CD4-positive, CD25-positive, alpha-beta regulatory T cell (primary cell): ENCODE data around the gene WIF1. TPM values are rescaled to one million over a fixed set of nuclear protein-coding genes. Genes with fewer than 3 reads are reported as not detected.

ENCODE experiments used
- ATAC-seq, 2 donors: fragments of 150-1000 bp; cut with Tn5 transposase; one replicate each; pipeline ENCODE4 v1.10.0; 2021; ENCODE audit warnings: low read depth in 2 of 2, moderate number of reproducible peaks in 2 of 2, moderate library complexity in 1 of 2
- DNase-seq, 3 donors: peaks; one replicate each; pipeline versions ENCODE4 v3.0.0 to v3.0.0-alpha.2; 2012 to 2022; ENCODE audit warnings: mixed read lengths in 1 of 3
- H3K27ac ChIP-seq: one replicate; pipeline ENCODE4 v1.7.0; 2013; ENCODE audit warnings: mild to moderate bottlenecking, low read length; ENCODE audit not compliant: insufficient read depth, poor library complexity, severe bottlenecking
- H3K27me3 ChIP-seq: one replicate; pipeline ENCODE4 v1.7.0; 2013; ENCODE audit warnings: low read length; ENCODE audit not compliant: control insufficient read depth, insufficient read depth
- H3K36me3 ChIP-seq: one replicate; pipeline ENCODE4 v1.7.0; 2013; ENCODE audit warnings: mild to moderate bottlenecking, low read length, moderate library complexity; ENCODE audit not compliant: control insufficient read depth, insufficient read depth
- H3K4me1 ChIP-seq: 2 replicates; pipeline ENCODE4 v1.7.0; 2013; ENCODE audit warnings: mild to moderate bottlenecking, low read length; ENCODE audit not compliant: insufficient read depth, control insufficient read depth, poor library complexity, severe bottlenecking
- H3K4me3 ChIP-seq: one replicate; pipeline ENCODE4 v1.7.0; 2013; ENCODE audit warnings: low read depth, mild to moderate bottlenecking, low read length, moderate library complexity
- H3K9me3 ChIP-seq, 2 experiments: 1 replicate in 1 of 2; 2 replicates in 1 of 2; pipeline ENCODE4 v1.7.0; 2013; ENCODE audit warnings: low read length in 2 of 2, mild to moderate bottlenecking in 1 of 2, moderate library complexity in 1 of 2; ENCODE audit not compliant: control insufficient read depth in 2 of 2
- H3K27ac Mint-ChIP-seq, 3 donors: one replicate each; pipeline ENCODE4 v1.8.0; 2020 to 2022; ENCODE audit warnings: mild to moderate bottlenecking in 3 of 3, mixed read lengths in 3 of 3, moderate library complexity in 2 of 3
- H3K27me3 Mint-ChIP-seq: one replicate; pipeline ENCODE4 v1.8.0; 2022; ENCODE audit warnings: mild to moderate bottlenecking, mixed read lengths
- H3K36me3 Mint-ChIP-seq: one replicate; pipeline ENCODE4 v1.8.0; 2020; ENCODE audit warnings: mixed read lengths
- H3K4me1 Mint-ChIP-seq, 4 donors: one replicate each; pipeline ENCODE4 v1.8.0; 2020 to 2022; ENCODE audit warnings: mixed read lengths in 4 of 4, mild to moderate bottlenecking in 1 of 4
- H3K4me3 Mint-ChIP-seq, 4 donors: one replicate each; pipeline ENCODE4 v1.8.0; 2020 to 2022; ENCODE audit warnings: mild to moderate bottlenecking in 4 of 4, mixed read lengths in 4 of 4, moderate library complexity in 3 of 4
- H3K9me3 Mint-ChIP-seq, 7 donors: one replicate each; pipeline ENCODE4 v1.8.0; 2020 to 2022; ENCODE audit warnings: mixed read lengths in 7 of 7, mild to moderate bottlenecking in 3 of 7, moderate library complexity in 2 of 7
- polyA plus RNA-seq, 4 donors: library from polyadenylated mRNA; unstranded; fragments of 300-500 nt; fragmentation: Illumina TruSeq; gene quantifications; one replicate each; pipeline ENCODE4 v1.2.3, GENCODE V29; 2021
- total RNA-seq: library from RNA; stranded (reverse); gene quantifications from one replicate; pipeline ENCODE4 v1.2.3, GENCODE V29; 2022

Gene WIF1
- total RNA-seq (not detected), polyA plus RNA-seq (not detected)

DNA sequence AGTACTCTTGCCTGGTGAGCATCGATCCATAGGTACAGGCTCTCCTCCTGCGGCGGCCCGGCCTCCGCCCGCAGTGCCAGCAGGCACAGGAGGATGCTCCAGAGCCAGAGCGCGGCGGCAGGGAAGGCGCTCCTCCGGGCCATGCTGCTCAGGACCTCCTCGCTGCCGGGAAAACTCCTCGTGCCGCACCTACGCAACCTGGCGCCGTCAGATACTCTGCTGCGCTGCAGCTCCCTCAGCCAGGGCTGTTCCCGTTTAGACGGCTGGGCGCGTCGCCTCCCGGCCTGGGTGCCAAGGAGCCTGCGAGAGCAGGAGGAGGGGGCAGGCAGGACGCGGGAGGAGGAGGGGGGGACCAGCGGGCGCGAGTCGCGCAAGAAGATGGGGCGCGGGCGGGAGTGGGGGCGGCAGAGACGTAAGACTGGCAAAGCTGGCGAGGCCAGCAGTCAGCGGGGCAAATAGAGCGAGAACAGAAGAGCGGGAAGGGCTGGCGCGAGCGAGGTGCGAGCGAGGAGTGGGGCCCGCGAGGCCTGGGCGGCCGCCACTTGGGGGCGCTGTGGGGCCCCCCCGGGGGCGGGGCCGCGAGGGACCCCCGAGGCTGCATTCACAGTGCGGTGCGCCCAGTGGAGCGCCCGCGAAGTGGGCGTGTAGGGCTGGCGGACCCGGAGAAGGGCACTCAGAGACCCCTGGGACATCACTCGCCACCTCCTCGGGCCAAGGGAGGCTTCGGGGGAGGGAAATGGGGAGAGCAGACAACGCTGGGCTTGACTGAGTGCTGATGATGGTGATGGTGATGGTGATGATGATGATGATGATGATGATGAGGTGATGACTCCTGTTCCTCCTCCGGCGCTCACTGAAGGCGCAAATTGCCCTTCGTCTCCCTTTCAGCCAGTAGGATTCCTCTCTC is at the start of gene WIF1:
WIF1 (minus strand) TSS at position 257 of the 907 bp plus-strand sequence; CDS start at position 143, 114 bp downstream.
- no peaks in the 10 kb centered on the region for H3K9me3 ChIP-seq
- peaks cover 11% of the 10 kb centered on the region for H3K4me1 ChIP-seq
- peak in 1 of 3 donors; percentile 28 for DNase-seq
- H3K36me3 Mint-ChIP-seq = no peaks in the 10 kb centered on the region
- peak within 1 kb of the TSS in 2 of 4 donors; percentile 48 to 71 for H3K4me3 Mint-ChIP-seq
- H3K36me3 ChIP-seq = no peaks in the 10 kb centered on the region
- H3K27ac ChIP-seq = no peak within 1 kb of the TSS
- H3K27ac Mint-ChIP-seq = peak within 1 kb of the TSS in 1 of 3 donors; percentile 90
- H3K4me1 Mint-ChIP-seq = peaks cover 0 to 14% (median 8%) of the 10 kb centered on the region in 4 donors
- H3K27me3 ChIP-seq = peaks cover 53% of the 10 kb centered on the region
- H3K4me3 ChIP-seq = no peak within 1 kb of the TSS
- peaks cover 63% of the 10 kb centered on the region for H3K27me3 Mint-ChIP-seq
- peaks cover 0 to 1% (median 0%) of the 10 kb centered on the region in 7 donors for H3K9me3 Mint-ChIP-seq
- ATAC-seq = peak; percentile 46 to 59

DNA sequence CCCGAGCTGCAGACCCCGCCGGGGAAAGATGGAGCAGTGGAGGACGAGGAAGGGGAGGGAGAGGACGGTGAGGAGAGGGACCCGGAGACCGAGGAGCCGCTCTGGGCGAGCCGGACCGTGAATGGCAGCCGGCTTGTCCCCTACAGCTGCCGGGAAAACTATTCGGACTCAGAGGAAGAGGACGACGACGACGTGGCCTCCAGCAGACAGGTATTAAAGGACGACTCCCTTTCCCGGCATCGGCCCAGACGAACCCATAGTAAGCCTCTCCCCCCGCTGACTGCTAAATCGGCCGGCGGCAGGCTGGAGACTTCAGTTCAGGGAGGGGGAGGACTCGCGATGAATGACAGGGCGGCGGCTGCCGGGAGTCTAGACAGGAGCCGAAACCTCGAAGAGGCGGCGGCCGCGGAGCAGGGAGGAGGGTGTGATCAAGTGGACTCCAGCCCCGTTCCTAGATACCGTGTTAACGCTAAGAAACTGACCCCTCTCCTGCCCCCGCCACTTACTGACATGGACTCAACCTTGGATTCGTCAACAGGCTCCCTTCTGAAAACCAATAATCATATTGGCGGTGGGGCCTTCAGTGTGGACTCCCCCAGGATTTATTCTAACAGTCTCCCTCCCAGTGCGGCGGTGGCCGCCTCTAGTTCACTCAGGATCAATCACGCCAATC is 49.2 kb upstream of the WIF1 start:
- H3K4me3 Mint-ChIP-seq = peak overlapping the region; percentile 92 to 100 (median 94)
- Histone ChIP-seq H3K36me3 (peaks cover 3% of the 10 kb centered on the region), H3K27ac (peak overlapping the region; percentile 93), H3K4me3 (peak overlapping the region; percentile 97), H3K4me1 (peaks cover 66% of the 10 kb centered on the region), H3K27me3 (peaks cover 2% of the 10 kb centered on the region), H3K9me3 (no peaks in the 10 kb centered on the region)
- peaks cover 20 to 47% (median 30%) of the 10 kb centered on the region in 4 donors for H3K4me1 Mint-ChIP-seq
- ATAC-seq (peak; percentile 7 to 9), DNase-seq (peak; percentile 53 to 78 (median 63))
- H3K9me3 Mint-ChIP-seq = peaks cover 0 to 2% (median 0%) of the 10 kb centered on the region in 7 donors
- H3K27ac Mint-ChIP-seq = peak overlapping the region; percentile 90 to 99 (median 93)
- peaks cover 8% of the 10 kb centered on the region for H3K27me3 Mint-ChIP-seq
- peaks cover 8% of the 10 kb centered on the region for H3K36me3 Mint-ChIP-seq

- Mint-ChIP-seq H3K27me3 (peaks cover 8% of the 10 kb centered on the region), H3K4me1 (peaks cover 20 to 47% (median 30%) of the 10 kb centered on the region in 4 donors), H3K4me3 (peak within 1 kb of the TSS; percentile 92 to 100 (median 98)), H3K36me3 (peaks cover 8% of the 10 kb centered on the region), H3K9me3 (peaks cover 0 to 2% (median 0%) of the 10 kb centered on the region in 7 donors), H3K27ac (peak within 1 kb of the TSS; percentile 99)
- Histone ChIP-seq H3K4me3 (peak within 1 kb of the TSS; percentile 97), H3K27ac (peak within 1 kb of the TSS; percentile 93), H3K27me3 (peaks cover 2% of the 10 kb centered on the region), H3K9me3 (no peaks in the 10 kb centered on the region), H3K4me1 (peaks cover 58% of the 10 kb centered on the region), H3K36me3 (peaks cover 3% of the 10 kb centered on the region)
- peak; percentile 94 to 98 (median 95) for DNase-seq
- ATAC-seq = peak; percentile 95 to 97
These were observed 48.5 kb upstream of the WIF1 start, which contains the start of gene LEMD3 for GRCh38 chr12:65169320-65170208. Gene LEMD3 (plus strand): TSS chr12:65169583. CDS start chr12:65169597, 14 bp downstream.

- Mint-ChIP-seq H3K9me3 (peaks cover 0 to 2% (median 0%) of the 10 kb centered on the region in 7 donors), H3K4me1 (peaks cover 20 to 46% (median 30%) of the 10 kb centered on the region in 4 donors), H3K36me3 (peaks cover 8% of the 10 kb centered on the region), H3K27me3 (peaks cover 8% of the 10 kb centered on the region), H3K4me3 (peak overlapping the region; percentile 92 to 100 (median 98)), H3K27ac (peak overlapping the region; percentile 99)
- Histone ChIP-seq H3K4me1 (peaks cover 52% of the 10 kb centered on the region), H3K36me3 (no peaks in the 10 kb centered on the region), H3K4me3 (peak overlapping the region; percentile 97), H3K27ac (peak overlapping the region; percentile 93), H3K27me3 (peaks cover 2% of the 10 kb centered on the region), H3K9me3 (no peaks in the 10 kb centered on the region)
- no peak for ATAC-seq
- DNase-seq = peak in 2 of 3 donors; percentile 55 to 65
These were observed 47.7 kb upstream of the WIF1 start for GRCh38 chr12:65168681-65169319.

DNA sequence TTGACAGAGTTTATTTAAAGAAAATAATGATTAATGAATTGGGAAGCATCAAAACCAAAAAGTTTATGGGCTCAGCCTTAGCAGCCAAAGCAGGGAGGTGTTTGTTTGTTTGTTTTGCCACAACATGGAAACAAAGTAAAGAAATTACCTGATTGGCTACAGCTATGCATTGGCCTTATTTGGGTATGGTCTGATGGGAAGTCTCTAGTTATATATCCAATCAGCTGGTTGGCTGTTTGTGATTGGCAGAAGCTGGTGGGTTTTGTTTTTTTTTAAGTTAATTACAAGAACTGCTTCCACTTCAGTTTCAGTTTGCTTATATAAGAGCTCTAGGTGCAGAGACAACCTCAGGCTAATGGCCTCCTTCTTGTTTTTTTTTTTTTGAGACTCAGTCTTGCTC is 43.7 kb upstream of the WIF1 start:
- peaks cover 4 to 16% (median 10%) of the 10 kb centered on the region in 4 donors for H3K4me1 Mint-ChIP-seq
- no peak overlapping the region for H3K27ac Mint-ChIP-seq
- peaks cover 12% of the 10 kb centered on the region for H3K4me1 ChIP-seq
- H3K9me3 Mint-ChIP-seq = peaks cover 0 to 5% (median 0%) of the 10 kb centered on the region in 7 donors
- H3K9me3 ChIP-seq = no peaks in the 10 kb centered on the region
- no peaks in the 10 kb centered on the region for H3K36me3 Mint-ChIP-seq
- H3K27ac ChIP-seq = no peak overlapping the region
- peaks cover 11% of the 10 kb centered on the region for H3K27me3 ChIP-seq
- no peak overlapping the region for H3K4me3 Mint-ChIP-seq
- ATAC-seq (no peak), DNase-seq (no peak)
- no peak overlapping the region for H3K4me3 ChIP-seq
- H3K27me3 Mint-ChIP-seq = peaks cover 40% of the 10 kb centered on the region
- H3K36me3 ChIP-seq = no peaks in the 10 kb centered on the region

GRCh38 chr12:65164244-65164643 is 43.1 kb upstream of the WIF1 start:
- H3K9me3 ChIP-seq = no peaks in the 10 kb centered on the region
- Mint-ChIP-seq H3K36me3 (no peaks in the 10 kb centered on the region), H3K9me3 (peaks cover 0 to 5% (median 0%) of the 10 kb centered on the region in 7 donors), H3K27ac (no peak overlapping the region), H3K27me3 (peaks cover 42% of the 10 kb centered on the region), H3K4me3 (no peak overlapping the region), H3K4me1 (peaks cover 4 to 16% (median 7%) of the 10 kb centered on the region in 4 donors)
- no peak overlapping the region for H3K4me3 ChIP-seq
- no peak overlapping the region for H3K27ac ChIP-seq
- ATAC-seq (no peak), DNase-seq (no peak)
- H3K4me1 ChIP-seq = peaks cover 11% of the 10 kb centered on the region
- H3K27me3 ChIP-seq = peaks cover 14% of the 10 kb centered on the region
- H3K36me3 ChIP-seq = no peaks in the 10 kb centered on the region
